CD4-positive, alpha-beta T cell treated with Interleukin-15 for 4 hours (primary cell): ENCODE measurements around the gene NAA80.

Experiments
- DNase-seq: peaks from one replicate; pipeline ENCODE4 v3.0.0-alpha.2; 2020; ENCODE audit warnings: low spot score

Gene NAA80, protein sequence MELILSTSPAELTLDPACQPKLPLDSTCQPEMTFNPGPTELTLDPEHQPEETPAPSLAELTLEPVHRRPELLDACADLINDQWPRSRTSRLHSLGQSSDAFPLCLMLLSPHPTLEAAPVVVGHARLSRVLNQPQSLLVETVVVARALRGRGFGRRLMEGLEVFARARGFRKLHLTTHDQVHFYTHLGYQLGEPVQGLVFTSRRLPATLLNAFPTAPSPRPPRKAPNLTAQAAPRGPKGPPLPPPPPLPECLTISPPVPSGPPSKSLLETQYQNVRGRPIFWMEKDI

GRCh38 chr3:50298836-50299637 lies at the start of gene NAA80, which contains the start of gene HYAL3:
Gene NAA80, minus strand, starts transcription at chr3:50299405. Its CDS starts 1,942 bp downstream, at chr3:50297463.
Gene HYAL3, minus strand, starts transcription at chr3:50299405. Its CDS starts 3,803 bp downstream, at chr3:50295602.
- peak; percentile 99 for DNase-seq

DNA sequence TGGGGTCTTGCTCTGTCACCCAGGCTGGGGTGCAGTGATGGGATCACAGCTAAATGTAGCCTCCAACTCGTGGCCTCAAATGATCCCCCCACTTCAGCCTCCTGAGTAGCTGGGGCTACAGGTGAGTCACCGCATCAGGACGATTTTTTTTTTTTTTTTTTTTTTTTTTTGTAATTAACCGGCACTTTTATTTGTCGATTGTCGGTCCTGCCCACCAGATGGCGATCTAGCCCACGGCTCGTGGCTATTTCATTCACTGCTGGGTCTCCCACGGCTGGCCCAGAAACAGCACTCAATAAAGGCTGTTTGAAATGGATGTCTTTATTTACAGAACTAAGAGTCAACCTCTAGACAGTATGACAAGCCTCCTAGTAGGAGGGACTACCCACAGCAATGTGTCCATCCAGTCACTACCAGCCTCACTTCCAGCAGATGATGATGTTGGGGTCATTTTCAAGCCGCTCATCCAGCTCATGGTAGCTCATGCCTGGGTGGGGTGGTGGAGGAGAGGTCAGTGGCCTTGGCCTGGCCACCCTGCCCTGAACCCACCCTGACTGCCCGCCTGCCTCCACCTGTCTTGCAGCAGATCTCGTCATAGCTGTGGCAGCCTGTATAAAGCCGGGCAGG lies 48.1 kb upstream of the NAA80 start:
- DNase-seq: peak; percentile 85

GRCh38 chr3:50345586-50346234 lies 46.5 kb upstream of the NAA80 start, which contains the start of gene ZMYND10:
Gene ZMYND10, minus strand, starts transcription at chr3:50345732. Its CDS starts 153 bp downstream, at chr3:50345579.
- peak; percentile 80 for DNase-seq

DNA sequence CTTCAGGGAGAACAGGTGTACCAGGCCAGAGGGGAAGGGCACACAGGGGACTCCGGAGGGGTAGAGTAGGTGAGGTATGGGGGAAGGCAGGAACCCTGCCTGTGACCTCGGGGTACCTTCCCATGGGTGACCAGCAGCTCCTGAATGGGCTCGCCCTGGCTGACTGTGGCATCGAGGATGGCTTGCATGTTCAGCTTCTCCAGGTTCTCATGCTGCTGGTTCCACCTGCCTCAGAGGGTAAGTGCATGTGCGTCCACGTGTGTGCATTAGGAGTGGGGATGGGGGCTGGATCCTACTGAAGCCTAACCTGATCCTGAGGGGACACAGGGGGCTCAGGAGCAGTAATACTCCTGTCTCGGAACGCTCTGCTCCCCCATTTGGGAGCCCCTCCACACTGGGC lies 45.8 kb upstream of the NAA80 start:
- no peak for DNase-seq

GRCh38 chr3:50342813-50343633 lies 43.8 kb upstream of the NAA80 start:
- DNase-seq: no peak

DNA sequence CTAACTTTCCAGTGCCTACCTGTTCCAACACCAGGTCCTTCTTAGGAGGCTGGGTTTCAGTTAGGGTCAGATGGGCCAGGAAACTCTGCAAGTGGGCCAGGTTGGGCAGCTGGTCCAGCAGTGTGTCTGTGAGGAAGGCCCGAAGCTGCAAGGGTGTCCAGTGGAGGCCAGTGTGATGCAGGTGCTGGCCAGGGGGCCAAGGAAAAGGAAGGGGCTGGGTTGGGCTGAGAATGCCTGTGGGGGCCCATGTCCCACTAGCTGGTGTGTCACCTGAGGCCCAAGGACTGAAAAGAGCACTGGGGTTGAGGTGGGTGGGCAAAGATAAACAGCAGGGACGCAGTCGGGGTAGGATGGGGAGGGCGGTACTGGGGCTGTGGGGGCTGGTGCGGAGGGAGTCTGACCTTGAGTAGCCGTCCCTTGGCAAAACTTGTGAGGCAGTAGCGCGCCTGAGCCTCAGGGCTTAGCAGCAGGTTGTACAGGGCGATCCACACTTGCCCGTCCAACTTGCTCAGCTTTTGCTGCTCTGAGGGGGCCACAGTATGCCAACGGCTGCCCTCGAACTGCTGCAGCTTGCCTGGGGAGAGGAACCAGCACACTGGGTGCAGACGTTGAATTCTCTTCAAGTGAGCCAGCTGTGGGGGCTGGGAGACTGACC lies 42.9 kb upstream of the NAA80 start:
- no peak for DNase-seq

DNA sequence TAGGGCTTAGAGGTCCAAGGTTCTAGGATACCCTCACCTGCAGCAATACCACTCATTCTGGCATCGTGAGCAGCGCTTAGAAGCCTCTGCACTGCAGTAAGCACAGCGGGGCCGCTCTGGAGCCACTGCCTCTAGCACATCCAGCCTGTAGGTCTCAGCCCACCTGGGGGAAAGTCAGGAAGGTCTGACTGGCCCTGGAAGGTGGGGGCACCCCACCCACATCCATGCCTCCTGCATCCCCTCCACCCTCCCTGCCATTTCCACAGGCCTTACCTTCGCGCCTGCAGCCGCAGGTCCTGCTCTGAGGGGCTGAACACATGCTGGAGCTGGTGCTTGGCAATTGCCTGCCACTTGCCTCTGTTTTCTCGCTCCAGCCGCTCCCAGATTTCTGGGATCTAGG lies 42.3 kb upstream of the NAA80 start:
- DNase-seq: no peak

DNA sequence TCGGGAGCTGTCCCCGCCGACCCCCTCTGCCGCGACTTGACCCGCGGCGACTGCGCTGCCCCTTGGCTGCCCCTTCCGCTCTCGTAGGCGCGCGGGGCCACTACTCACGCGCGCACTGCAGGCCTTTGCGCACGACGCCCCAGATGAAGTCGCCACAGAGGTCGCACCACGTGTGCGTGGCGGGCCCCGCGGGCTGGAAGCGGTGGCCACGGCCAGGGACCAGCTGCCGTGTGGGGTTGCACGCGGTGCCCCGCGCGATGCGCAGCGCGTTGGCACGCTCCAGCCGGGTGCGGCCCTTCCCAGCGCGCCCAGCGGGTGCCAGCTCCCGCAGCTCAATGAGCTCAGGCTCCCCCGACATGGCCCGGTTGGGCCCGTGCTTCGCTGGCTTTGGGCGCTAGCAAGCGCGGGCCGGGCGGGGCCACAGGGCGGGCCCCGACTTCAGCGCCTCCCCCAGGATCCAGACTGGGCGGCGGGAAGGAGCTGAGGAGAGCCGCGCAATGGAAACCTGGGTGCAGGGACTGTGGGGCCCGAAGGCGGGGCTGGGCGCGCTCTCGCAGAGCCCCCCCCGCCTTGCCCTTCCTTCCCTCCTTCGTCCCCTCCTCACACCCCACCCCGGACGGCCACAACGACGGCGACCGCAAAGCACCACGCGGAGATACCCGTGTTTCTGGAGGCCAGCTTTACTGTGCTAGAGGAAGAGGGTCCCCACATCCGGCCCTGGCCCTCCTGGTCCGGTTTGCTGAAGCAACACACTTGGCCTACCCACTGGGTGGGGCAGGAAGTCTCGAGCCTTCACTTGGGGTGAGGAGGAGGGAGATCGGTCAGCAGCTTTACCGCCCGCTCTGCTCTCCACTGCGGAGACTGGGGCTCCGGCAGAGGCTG lies 41.5 kb upstream of the NAA80 start, which contains the start of gene RASSF1:
Gene RASSF1 (minus strand): TSS at position 389 of the 882 bp plus-strand sequence. CDS start 31 bp downstream, at position 358.
- DNase-seq: peak; percentile 48

GRCh38 chr3:50340147-50340447 lies 40.9 kb upstream of the NAA80 start:
- DNase-seq: no peak

DNA sequence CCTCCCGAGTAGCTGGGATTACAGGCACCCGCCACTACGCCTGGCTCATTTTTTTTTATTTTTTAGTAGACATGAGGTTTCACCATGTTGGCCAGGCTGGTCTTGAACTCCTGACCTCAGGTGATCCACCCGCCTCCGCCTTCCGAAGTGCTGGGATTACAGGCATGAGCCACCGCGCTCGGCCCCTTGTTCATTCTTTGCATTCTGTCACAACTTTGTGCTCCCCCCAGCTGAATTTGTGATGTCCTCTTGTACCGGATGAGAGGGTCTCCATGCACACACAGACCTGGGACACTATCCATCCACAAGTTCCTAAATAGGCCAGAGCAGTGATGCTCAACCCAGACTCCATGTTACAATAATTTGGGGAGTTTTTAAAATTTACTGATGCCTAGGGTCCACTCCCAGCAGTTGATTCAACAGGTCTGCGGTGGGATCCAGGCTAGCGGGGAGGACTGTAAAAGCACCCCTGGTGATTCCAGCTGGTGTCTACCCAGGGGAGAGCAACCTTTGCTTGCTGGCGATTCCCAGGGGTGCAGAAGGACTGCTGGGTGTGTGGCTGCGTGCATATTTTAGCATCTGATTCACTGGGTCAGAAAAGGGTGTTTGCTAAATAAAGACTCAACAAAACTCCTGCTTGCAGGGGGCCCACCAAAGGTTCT lies 40.4 kb upstream of the NAA80 start:
- no peak for DNase-seq

DNA sequence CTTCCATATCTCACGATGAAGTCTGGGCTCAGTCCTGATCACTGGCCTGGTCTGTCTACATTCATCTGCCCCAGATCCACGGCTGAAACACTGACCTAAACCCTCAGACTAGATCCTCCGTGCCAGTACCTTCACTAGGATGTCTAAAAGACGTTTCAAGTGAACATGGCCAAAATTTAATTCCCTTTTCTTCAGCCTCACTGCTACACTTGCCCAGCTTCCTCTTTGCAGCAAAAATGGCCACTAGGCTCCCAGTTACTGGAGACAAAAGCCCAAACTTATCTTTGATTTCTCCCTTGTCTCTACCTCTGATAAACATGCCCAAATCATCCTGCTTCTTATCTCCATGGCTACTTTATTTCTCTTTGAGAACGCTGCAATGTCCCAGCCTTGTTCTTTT lies 39.8 kb upstream of the NAA80 start:
- no peak for DNase-seq

DNA sequence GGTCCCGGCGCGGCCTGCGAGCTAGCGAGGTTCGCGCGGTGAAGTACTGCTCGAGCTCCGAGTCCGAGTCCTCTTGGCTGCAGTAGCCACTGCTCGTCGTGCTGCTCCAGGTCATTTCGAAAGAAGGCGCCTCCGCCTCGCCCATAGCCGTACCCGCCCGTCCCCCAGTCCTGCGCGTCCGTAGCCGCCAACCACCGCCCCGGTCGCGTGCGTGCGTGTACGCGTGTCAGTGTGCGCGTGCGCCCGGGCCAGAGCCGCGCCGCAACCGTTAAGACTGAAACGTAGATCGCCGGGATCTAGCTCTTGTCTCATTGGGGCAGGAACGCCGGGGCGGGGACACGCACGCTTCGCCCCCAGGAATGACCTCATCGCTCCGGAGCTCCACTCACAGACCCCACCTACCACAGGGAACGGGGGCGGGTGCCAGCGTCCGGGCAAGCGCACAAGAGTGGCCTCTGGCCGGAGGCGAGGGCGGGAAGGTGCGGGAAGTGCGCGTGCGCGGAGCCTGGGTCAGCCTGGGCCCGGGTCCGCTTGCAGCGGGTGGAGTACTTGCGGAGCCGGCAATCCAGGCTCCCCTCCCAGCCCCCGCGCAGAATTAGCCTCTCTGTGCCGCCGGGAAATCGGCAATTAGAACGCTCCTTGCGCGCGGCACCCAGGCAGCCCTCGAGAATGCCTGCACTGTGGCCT lies 38.1 kb upstream of the NAA80 start:
- DNase-seq: peak; percentile 95

DNA sequence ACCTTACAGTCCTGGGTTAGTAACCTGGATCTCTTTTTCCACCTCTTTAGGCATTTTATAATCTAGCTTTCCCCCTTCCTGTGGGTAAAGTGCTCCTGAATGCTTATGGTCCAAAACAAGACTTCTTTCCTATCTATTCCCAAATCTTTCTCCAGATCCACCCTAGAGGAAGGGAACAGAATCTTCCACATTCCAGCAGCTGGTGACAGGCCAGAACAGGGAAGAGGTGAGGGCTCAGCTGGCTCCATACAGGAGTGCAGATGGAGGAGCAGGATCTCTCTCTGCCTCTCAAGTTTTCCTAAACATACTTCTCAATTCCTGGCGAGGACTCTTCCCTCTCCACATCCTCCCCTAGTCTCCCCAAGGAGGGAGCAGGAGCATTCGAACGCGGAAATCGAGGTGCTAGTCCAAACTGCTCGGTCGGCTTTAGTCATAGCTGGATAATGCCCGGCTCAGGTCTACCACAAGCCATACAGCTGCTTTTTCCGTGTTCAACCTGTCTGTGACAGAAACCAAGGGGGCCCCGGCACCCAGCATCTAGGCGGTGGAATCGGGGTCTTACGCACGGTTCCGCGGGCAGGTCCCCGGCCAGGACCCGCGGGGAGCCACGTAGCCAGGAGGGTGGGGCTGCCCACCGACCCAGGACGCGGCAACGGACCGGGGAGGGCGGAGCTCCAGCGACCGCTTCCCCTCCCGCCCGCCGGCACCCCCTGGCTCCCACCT lies 37.4 kb upstream of the NAA80 start:
- peak; percentile 30 for DNase-seq

- no peak for DNase-seq
Observed at GRCh38 chr3:50334339-50335075, 35.3 kb upstream of the NAA80 start.

GRCh38 chr3:50333744-50334328 lies 34.6 kb upstream of the NAA80 start:
- no peak for DNase-seq

DNA sequence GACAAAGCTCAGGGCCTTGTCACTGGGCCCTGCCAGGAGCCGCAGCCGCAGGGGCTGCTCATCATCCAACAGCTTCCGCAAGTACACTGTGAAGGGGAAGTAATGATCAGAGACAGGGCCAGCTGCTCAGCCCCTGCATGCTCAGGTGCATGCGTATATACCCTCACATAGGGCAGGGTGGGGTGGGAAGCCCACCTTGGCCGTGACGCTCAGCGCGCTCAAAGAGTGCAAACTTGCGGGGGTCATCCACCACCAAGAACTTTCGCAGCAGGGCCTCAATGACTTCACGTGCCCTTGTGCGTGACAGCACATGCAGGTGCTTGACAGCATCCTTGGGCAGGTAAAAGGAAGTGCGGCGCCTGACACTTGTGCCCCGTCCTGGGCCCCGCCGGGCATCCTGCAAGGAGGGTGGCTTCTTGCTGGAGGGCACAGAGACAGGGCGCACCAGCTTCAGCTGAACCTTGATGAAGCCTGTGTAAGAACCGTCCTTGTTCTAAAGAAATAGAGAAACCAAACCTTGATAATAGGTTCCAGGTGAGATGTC lies 32.2 kb upstream of the NAA80 start:
- DNase-seq: no peak

DNA sequence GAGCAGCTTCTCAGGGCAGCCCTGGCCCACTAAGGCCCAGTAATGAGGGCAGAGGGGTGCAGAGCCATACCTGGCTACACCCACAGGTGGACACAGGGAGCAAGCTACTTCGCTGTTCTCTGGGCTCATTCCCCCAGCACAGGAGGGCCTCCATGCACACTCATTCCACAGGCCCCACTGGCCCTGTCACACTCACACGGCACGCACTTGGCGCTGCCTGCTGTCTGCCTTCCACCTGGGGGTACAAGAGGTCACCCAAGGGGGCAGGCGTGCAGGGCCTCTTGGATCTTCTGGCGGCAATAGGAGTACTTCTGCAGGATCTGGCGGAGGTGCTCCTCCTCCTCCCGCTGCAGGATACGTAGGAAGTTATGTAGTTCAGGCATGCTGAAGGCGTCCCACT lies 31.1 kb upstream of the NAA80 start:
- DNase-seq: no peak
